Measurements from ENCODE around the gene SLC9C1. TPM values are rescaled to one million over a fixed set of nuclear protein-coding genes. Genes with fewer than 3 reads are reported as not detected.
A peak's percentile ranks its signal among the peaks of the same experiment; 100 is the strongest.

SLC9C1 gene
- total and polyA plus RNA-seq, 2 of the 13 experiments (the other 11 are each of a cell fraction or from before 2014, with no cell fraction given), result not detected

DNA sequence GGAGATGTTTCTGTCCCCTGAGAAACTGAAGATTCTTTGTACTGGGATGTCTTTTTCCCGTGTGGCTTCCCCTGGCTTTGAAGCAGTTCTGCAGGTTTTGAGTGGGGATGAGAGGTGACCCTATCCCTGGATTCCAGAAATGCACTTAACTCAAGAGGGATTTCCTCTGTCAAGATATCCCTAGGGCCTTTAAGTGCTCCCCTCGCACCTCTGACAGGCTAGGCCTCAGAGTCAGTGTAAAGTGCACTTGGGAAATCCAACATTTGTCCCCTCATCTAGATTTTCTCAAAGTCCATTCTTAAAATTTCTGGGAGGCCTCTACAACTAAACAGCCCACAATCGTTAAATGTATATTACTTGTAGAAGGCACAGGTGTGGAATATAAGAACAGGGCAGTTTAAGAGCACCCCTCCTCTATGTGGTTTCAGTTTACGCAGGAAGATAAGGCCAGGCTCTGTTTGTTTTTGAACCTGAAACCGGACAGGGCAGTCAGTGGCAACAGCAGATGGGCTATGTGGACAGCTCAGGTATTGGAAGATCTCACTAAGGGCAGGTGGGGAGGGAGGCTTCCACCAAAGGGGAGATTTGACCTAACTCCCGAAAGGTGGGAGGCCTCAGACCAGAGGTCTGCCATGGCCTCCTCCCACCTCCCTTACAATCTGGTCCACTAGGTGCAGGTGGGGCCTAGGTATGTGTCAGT, 203.0 kb downstream of the SLC9C1 start:
- H3K4me1 ChIP-seq (ENCODE audit: insufficient read depth, low read length), result peaks cover 24% of the 10 kb centered on the region
- no peaks in the 10 kb centered on the region for H3K36me3 ChIP-seq (replicated peaks in 1 of 2; ENCODE audit: control insufficient read depth in 1 of 2, insufficient read depth in 2 of 2, low read length in 2 of 2)
- no peak for FAIRE-seq
- 12% methylated on average over 6 of the region's 6 CpGs for WGBS (ENCODE audit: low lambda C conversion rate)
- no peak overlapping the region for H3K4me2 ChIP-seq (ENCODE audit: low read depth, low read length)
- intact Hi-C loops (cut with micrococcal nuclease; ENCODE audit: unreplicated experiment), result no loop called here
- no peak for TF ChIP-seq FOXA1 (IDR thresholded peaks at IDR 0.05)
- TF ChIP-seq FOXA1 (CRISPR knock-in tag; IDR thresholded peaks at IDR 0.05), result peak; percentile 47; the same call in 1 of the 2 replicates
- peak; percentile 77 for TF ChIP-seq SIX4 (CRISPR knock-in tag; IDR thresholded peaks at IDR 0.05)
- TF ChIP-seq SIX1 (CRISPR knock-in tag; IDR thresholded peaks at IDR 0.05; ENCODE audit: borderline replicate concordance), result peak; percentile 77; the same call in 1 of the 2 replicates
- TF ChIP-seq ZFAT (CRISPR knock-in tag; conservative IDR thresholded peaks at IDR 0.05), result no peak
- peak; percentile 94 for TF ChIP-seq ZNF121 (CRISPR knock-in tag; IDR thresholded peaks at IDR 0.05)
- H3K27me3 ChIP-seq (ENCODE audit: control insufficient read depth in 1 of 2, insufficient read depth in 2 of 2, low read length in 2 of 2), result no peaks in the 10 kb centered on the region; a peak in 2 of 5 replicates
- H2AFZ ChIP-seq (ENCODE audit: low read length), result no peak overlapping the region
- H3K79me2 ChIP-seq (ENCODE audit: insufficient read depth, low read length), result no peaks in the 10 kb centered on the region
- H3K27ac ChIP-seq (ENCODE audit: extremely low read length, insufficient read depth, low read length), result no peak overlapping the region
- no TSS peak for BruUV-seq (replicated peaks)
- H4K20me1 ChIP-seq (ENCODE audit: insufficient read depth, low read length), result no peaks in the 10 kb centered on the region
- ATAC-seq, result peak; percentile 51
- in situ Hi-C loops (cut with HindIII; ENCODE audit: extremely low pct_ligation_motif_present, low pct_unique_long_range_greater_than_20kb), result no loop called here
- no peaks in the 10 kb centered on the region for H3K9me3 ChIP-seq (ENCODE audit: low read length)
- CTCF ChIA-PET (ENCODE audit: low intra/inter-chr PET ratio, low total read pairs), result no interaction called here
- POLR2A ChIA-PET, result no interaction called here
- no peak overlapping the region for H3K4me3 ChIP-seq (replicated peaks in 1 of 3; ENCODE audit: insufficient read depth in 1 of 3, low read depth in 2 of 3, low read length in 3 of 3)
- DNase-seq (ENCODE audit: low spot score), result no peak
- no peak overlapping the region for H3K9ac ChIP-seq (ENCODE audit: insufficient read depth, low read depth, low read length)

MicroRNAs within 50 kb of the gene (microRNA counts, 767-probe panel; counts per million panel counts)
- microRNA hsa-miR-567, result not detected

Small RNA genes within 50 kb of the gene (microRNA-seq; reads per million reads assigned to microRNA genes)
- not detected for gene MIR567

Small RNA genes within 50 kb of the gene (small RNA-seq; reads per million reads assigned to genes)
- 0 reads per million in 3 experiments for gene MIR567 (ENCODE audit: insufficient read depth in 2 of 3, insufficient read length in 3 of 3, low read depth in 2 of 3, low replicate concordance in 1 of 3)

Other genes with a start within 250 kb of the SLC9C1 start
- gene C3orf52, start 207.8 kb downstream of the SLC9C1 start, total RNA-seq (2016; rRNA removed; fragmentation: Illumina TruSeq; extraction: Trizol), result 1.0 and 1.2 TPM in 2 replicates
- 0.79 and 1.1 TPM in 2 replicates for gene C3orf52, start 207.8 kb downstream of the SLC9C1 start, polyA plus RNA-seq (2011; rRNA removed)
- gene GCSAM, start 161.0 kb downstream of the SLC9C1 start, total RNA-seq (2016; rRNA removed; fragmentation: Illumina TruSeq; extraction: Trizol), result not detected in 2 replicates
- not detected in 2 replicates for gene GCSAM, start 161.0 kb downstream of the SLC9C1 start, polyA plus RNA-seq (2011; rRNA removed)
- not detected in 2 replicates for gene CD200, start 38.9 kb upstream of the SLC9C1 start, total RNA-seq (2016; rRNA removed; fragmentation: Illumina TruSeq; extraction: Trizol)
- gene CD200, start 38.9 kb upstream of the SLC9C1 start, polyA plus RNA-seq (2011; rRNA removed), result not detected in 2 replicates
- not detected in 2 replicates for gene BTLA, start 205.3 kb upstream of the SLC9C1 start, total RNA-seq (2016; rRNA removed; fragmentation: Illumina TruSeq; extraction: Trizol)
- gene BTLA, start 205.3 kb upstream of the SLC9C1 start, polyA plus RNA-seq (2011; rRNA removed), result not detected in 2 replicates